GM20000 (cell line): ENCODE data around the gene TRIM10.

Experiments
- DNase-seq: peaks from one replicate; pipeline ENCODE4 v3.0.0; 2012; ENCODE audit warnings: low spot score
- CTCF ChIP-seq: IDR thresholded peaks from 2 replicates; pipeline ENCODE4 v1.5.1; 2012; ENCODE audit warnings: mild to moderate bottlenecking, control low read depth; ENCODE audit errors: extremely low read depth, missing control alignments

The TRIM10 gene

DNA sequence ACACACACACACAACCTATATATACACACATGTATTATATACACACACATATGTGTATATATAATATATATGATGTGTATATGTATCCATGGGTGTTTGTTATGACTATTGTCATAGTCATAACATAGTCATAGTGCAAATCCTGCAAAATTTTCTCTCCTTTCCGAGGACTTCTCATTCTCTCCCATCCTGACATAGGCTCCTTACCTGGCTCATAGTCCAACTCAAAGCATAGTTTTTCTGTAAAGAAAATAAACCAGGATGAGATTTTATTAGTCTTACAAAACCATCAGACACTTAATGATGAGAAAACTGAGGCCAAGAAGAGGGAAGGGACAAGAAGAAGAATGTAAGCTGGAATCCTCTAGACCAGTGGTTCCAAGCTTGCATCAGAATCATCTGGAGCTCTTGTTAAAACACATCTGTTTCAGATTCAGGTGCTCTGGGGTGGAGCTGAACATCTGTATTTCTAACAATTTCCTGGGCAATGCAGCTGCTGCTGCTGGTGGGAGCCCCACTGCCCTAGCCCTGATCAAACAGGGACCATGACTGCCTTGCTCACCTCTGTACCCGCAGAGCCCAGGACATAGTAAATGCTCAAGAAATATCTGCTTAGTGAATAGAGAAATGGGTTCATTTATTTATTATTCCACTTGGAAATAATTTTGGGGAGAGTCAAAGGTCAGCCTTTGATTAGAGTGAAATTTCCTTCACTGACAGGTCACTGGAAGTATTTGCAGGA lies 5.3 kb downstream of the TRIM10 start:
- no peak for TF ChIP-seq CTCF
- no peak for DNase-seq

GRCh38 chr6:30154709-30155519 lies 6.1 kb downstream of the TRIM10 start:
- no peak for TF ChIP-seq CTCF
- DNase-seq = no peak

DNA sequence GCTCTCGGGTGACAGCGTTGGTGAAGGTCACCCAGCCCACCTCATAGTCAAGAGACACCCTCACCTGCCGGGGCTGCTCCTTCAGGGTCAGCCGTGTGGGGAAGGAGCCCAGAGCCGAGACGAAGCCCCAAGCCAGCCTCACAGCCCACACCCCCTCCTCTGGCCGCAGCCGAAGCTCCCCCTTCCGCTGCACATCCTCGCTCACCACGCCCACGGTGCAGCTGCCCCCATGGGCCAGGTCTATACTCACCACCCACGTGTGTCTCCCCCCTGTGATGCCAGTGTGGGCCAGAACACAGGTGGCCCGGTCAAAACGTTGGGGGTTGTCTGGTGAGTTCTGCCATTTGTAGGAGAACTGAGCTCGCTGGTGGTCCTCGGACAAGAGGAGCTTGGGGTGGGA lies 7.0 kb downstream of the TRIM10 start:
- no peak for DNase-seq
- TF ChIP-seq CTCF = no peak

GRCh38 chr6:30152910-30153610 lies 8.0 kb downstream of the TRIM10 start:
- no peak for DNase-seq
- no peak for TF ChIP-seq CTCF

DNA sequence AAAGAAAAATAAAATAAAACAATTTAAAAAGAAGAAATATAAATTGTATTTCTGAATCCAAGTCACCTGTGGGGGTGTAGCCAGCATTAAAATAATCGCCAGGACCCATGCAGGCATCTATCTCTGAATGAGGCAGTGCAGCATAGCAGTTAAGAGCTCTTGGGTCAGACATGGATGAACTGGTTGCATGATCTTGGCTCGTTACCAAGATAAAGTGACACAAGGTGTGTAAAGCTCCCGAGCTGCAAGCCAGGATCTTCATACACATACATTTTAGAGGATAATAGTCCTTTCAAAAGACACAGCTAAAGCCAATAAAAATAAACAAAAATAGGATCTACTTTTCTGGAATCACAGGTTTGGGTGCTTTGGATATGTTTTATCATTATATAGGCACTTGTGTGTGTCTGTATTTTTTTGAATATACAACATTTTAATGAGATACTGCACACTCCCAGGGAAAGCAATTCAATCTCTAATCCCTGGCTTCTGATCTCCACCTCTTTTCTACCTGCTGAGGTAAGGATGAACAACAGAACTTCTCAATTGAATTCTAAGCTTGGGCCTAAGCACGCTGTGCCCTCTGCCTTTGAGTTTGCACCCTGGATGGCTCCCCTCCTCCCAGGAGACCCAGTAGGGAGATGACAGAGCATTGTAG lies 8.9 kb downstream of the TRIM10 start:
- no peak for DNase-seq
- TF ChIP-seq CTCF = no peak

- no peak for DNase-seq
- no peak for TF ChIP-seq CTCF
Measured at GRCh38 chr6:30151580-30151979, 9.4 kb downstream of the TRIM10 start.
